Naive thymus-derived CD8-positive, alpha-beta T cell (primary cell): ENCODE data around the gene DLG5. TPM values are rescaled to one million over a fixed set of nuclear protein-coding genes. Genes with fewer than 3 reads are reported as not detected.
A peak's percentile ranks its signal among the peaks of the same experiment; 100 is the strongest.

ENCODE experiments used
- ATAC-seq, 2 donors: fragments of 150-1000 bp; cut with Tn5 transposase in 1 of 2; sonication (Bioruptor Pico), chemical (Tn5 transposase) in 1 of 2; 1 replicate in 1 of 2; 2 replicates in 1 of 2; pipeline ENCODE4 v1.10.0; 2021; ENCODE audit warnings: mild to moderate bottlenecking in 2 of 2, moderate library complexity in 2 of 2
- POLR2A ChIA-PET: fragments of 350-600 bp; sonication (Branson Sonifier 250); formaldehyde crosslinking; loops from one replicate; lab custom pipeline; 2021; ENCODE audit warnings: antibody characterized with exemption; lab: Charles Lee
- DNase-seq, 10 donors: peaks; one replicate each; pipeline versions ENCODE4 v3.0.0 to v3.0.0-alpha.2; 2020 to 2022
- H3K27ac Mint-ChIP-seq, 10 donors: one replicate each; pipeline ENCODE4 v1.8.0; 2020 to 2022; ENCODE audit warnings: mild to moderate bottlenecking in 10 of 10, mixed read lengths in 10 of 10, moderate library complexity in 4 of 10, inconsistent platforms in 1 of 10
- H3K27me3 Mint-ChIP-seq, 5 donors: one replicate each; pipeline ENCODE4 v1.8.0; 2021 to 2022; ENCODE audit warnings: mixed read lengths in 5 of 5
- H3K36me3 Mint-ChIP-seq, 3 donors: one replicate each; pipeline ENCODE4 v1.8.0; 2020 to 2022; ENCODE audit warnings: mixed read lengths in 3 of 3, mild to moderate bottlenecking in 2 of 3, inconsistent platforms in 1 of 3
- H3K4me1 Mint-ChIP-seq, 4 donors: one replicate each; pipeline ENCODE4 v1.8.0; 2021 to 2022; ENCODE audit warnings: mixed read lengths in 4 of 4
- H3K4me3 Mint-ChIP-seq, 10 donors: one replicate each; pipeline ENCODE4 v1.8.0; 2020 to 2022; ENCODE audit warnings: mild to moderate bottlenecking in 10 of 10, mixed read lengths in 10 of 10, moderate library complexity in 6 of 10, inconsistent platforms in 1 of 10
- H3K9me3 Mint-ChIP-seq, 9 donors: one replicate each; pipeline ENCODE4 v1.8.0; 2020 to 2022; ENCODE audit warnings: mixed read lengths in 9 of 9, mild to moderate bottlenecking in 3 of 9, inconsistent platforms in 1 of 9, moderate library complexity in 1 of 9
- polyA plus RNA-seq, 3 donors: library from polyadenylated mRNA; unstranded; fragments of 300-500 nt; fragmentation: Illumina TruSeq; gene quantifications; one replicate each; pipeline ENCODE4 v1.2.3, GENCODE V29; 2021
- total RNA-seq, 8 experiments: library from RNA in 2 of 8; stranded (reverse) in 2 of 8; gene quantifications; one replicate each; pipeline ENCODE4 v1.2.3 and lab custom pipeline; 2021 to 2026

DLG5 gene
- total and polyA plus RNA-seq, 5 experiments from 2014 or later: 0.04 to 0.55 (median 0.42) TPM; not detected in 1

- ATAC-seq: peak; percentile 58 to 73
- POLR2A ChIA-PET: no interaction called here
Measured at GRCh38 chr10:77865580-77866324, 60.8 kb downstream of the DLG5 start.

GRCh38 chr10:77864151-77864851 is 62.3 kb downstream of the DLG5 start:
- Mint-ChIP-seq H3K36me3 (no peaks in the 10 kb centered on the region), H3K4me3 (no peak overlapping the region), H3K27ac (peak overlapping the region in 2 of 10 donors; percentile 48 to 55), H3K9me3 (no peaks in the 10 kb centered on the region), H3K4me1 (peaks cover 6 to 19% (median 7%) of the 10 kb centered on the region in 4 donors), H3K27me3 (no peaks in the 10 kb centered on the region)
- POLR2A ChIA-PET: no interaction called here
- ATAC-seq: no peak
- no peak for DNase-seq

More at GRCh38 chr10:77865580-77866324, 60.8 kb downstream of the DLG5 start:
- Mint-ChIP-seq H3K4me3 (no peak overlapping the region), H3K27ac (peak overlapping the region in 2 of 10 donors; percentile 20 to 43), H3K27me3 (no peaks in the 10 kb centered on the region), H3K36me3 (no peaks in the 10 kb centered on the region), H3K9me3 (no peaks in the 10 kb centered on the region), H3K4me1 (peaks cover 6 to 19% (median 7%) of the 10 kb centered on the region in 4 donors)
- DNase-seq: peak in 1 of 10 donors; percentile 22

- peak overlapping the region in 1 of 10 donors; percentile 71 for H3K27ac Mint-ChIP-seq
- no peak for DNase-seq
- no peaks in the 10 kb centered on the region for H3K36me3 Mint-ChIP-seq
- no peak overlapping the region for H3K4me3 Mint-ChIP-seq
- POLR2A ChIA-PET: no interaction called here
- H3K4me1 Mint-ChIP-seq: peaks cover 6 to 19% (median 7%) of the 10 kb centered on the region in 4 donors
- ATAC-seq: no peak
- H3K9me3 Mint-ChIP-seq: no peaks in the 10 kb centered on the region
- no peaks in the 10 kb centered on the region for H3K27me3 Mint-ChIP-seq
Measured at GRCh38 chr10:77863446-77863845, 63.1 kb downstream of the DLG5 start.

GRCh38 chr10:77862595-77862994 is 64.0 kb downstream of the DLG5 start:
- H3K27me3 Mint-ChIP-seq: no peaks in the 10 kb centered on the region
- no peaks in the 10 kb centered on the region for H3K9me3 Mint-ChIP-seq
- peaks cover 6 to 19% (median 7%) of the 10 kb centered on the region in 4 donors for H3K4me1 Mint-ChIP-seq
- ATAC-seq (no peak), DNase-seq (no peak)
- POLR2A ChIA-PET: no interaction called here
- H3K36me3 Mint-ChIP-seq: no peaks in the 10 kb centered on the region
- no peak overlapping the region for H3K4me3 Mint-ChIP-seq
- H3K27ac Mint-ChIP-seq: peak overlapping the region in 1 of 10 donors; percentile 8

GRCh38 chr10:77861366-77861765 is 65.2 kb downstream of the DLG5 start:
- no peak overlapping the region for H3K4me3 Mint-ChIP-seq
- H3K27me3 Mint-ChIP-seq: no peaks in the 10 kb centered on the region
- H3K36me3 Mint-ChIP-seq: no peaks in the 10 kb centered on the region
- ATAC-seq (no peak), DNase-seq (no peak)
- POLR2A ChIA-PET: no interaction called here
- H3K4me1 Mint-ChIP-seq: peaks cover 6 to 12% (median 6%) of the 10 kb centered on the region in 4 donors
- H3K27ac Mint-ChIP-seq: no peak overlapping the region
- no peaks in the 10 kb centered on the region for H3K9me3 Mint-ChIP-seq

GRCh38 chr10:77859865-77860282 is 66.7 kb downstream of the DLG5 start:
- Mint-ChIP-seq H3K27me3 (no peaks in the 10 kb centered on the region), H3K36me3 (no peaks in the 10 kb centered on the region), H3K4me1 (peaks cover 0 to 5% (median 0%) of the 10 kb centered on the region in 4 donors), H3K4me3 (no peak overlapping the region), H3K27ac (no peak overlapping the region), H3K9me3 (no peaks in the 10 kb centered on the region)
- DNase-seq: no peak
- POLR2A ChIA-PET: no interaction called here
- no peak for ATAC-seq

- Mint-ChIP-seq H3K4me1 (peaks cover 0 to 2% (median 0%) of the 10 kb centered on the region in 4 donors), H3K9me3 (no peaks in the 10 kb centered on the region), H3K27ac (no peak overlapping the region), H3K36me3 (no peaks in the 10 kb centered on the region), H3K27me3 (no peaks in the 10 kb centered on the region), H3K4me3 (no peak overlapping the region)
- DNase-seq (no peak), ATAC-seq (no peak)
- POLR2A ChIA-PET: no interaction called here
Measured at GRCh38 chr10:77859200-77859864, 67.2 kb downstream of the DLG5 start.

- no peak overlapping the region for H3K27ac Mint-ChIP-seq
- no peak for ATAC-seq
Measured at GRCh38 chr10:77857272-77857671, 69.3 kb downstream of the DLG5 start.

GRCh38 chr10:77856566-77856965 is 70.0 kb downstream of the DLG5 start:
- Mint-ChIP-seq H3K4me3 (no peak overlapping the region), H3K27ac (no peak overlapping the region), H3K4me1 (no peaks in the 10 kb centered on the region), H3K36me3 (no peaks in the 10 kb centered on the region), H3K9me3 (no peaks in the 10 kb centered on the region), H3K27me3 (no peaks in the 10 kb centered on the region)
- ATAC-seq (no peak), DNase-seq (no peak)
- POLR2A ChIA-PET: no interaction called here

More at GRCh38 chr10:77857272-77857671, 69.3 kb downstream of the DLG5 start:
- no peaks in the 10 kb centered on the region for H3K9me3 Mint-ChIP-seq
- H3K4me3 Mint-ChIP-seq: no peak overlapping the region
- no peak for DNase-seq
- H3K4me1 Mint-ChIP-seq: no peaks in the 10 kb centered on the region
- H3K36me3 Mint-ChIP-seq: no peaks in the 10 kb centered on the region
- H3K27me3 Mint-ChIP-seq: no peaks in the 10 kb centered on the region
- POLR2A ChIA-PET: no interaction called here

- H3K9me3 Mint-ChIP-seq: no peaks in the 10 kb centered on the region
- no peaks in the 10 kb centered on the region for H3K27me3 Mint-ChIP-seq
Measured at GRCh38 chr10:77855404-77856155, 71.0 kb downstream of the DLG5 start.

GRCh38 chr10:77854115-77854514 is 72.4 kb downstream of the DLG5 start:
- H3K4me1 Mint-ChIP-seq: peaks cover 0 to 4% (median 0%) of the 10 kb centered on the region in 4 donors
- POLR2A ChIA-PET: no interaction called here
- DNase-seq (no peak), ATAC-seq (no peak)
- no peaks in the 10 kb centered on the region for H3K9me3 Mint-ChIP-seq
- no peak overlapping the region for H3K27ac Mint-ChIP-seq
- H3K36me3 Mint-ChIP-seq: no peaks in the 10 kb centered on the region
- H3K27me3 Mint-ChIP-seq: no peaks in the 10 kb centered on the region
- H3K4me3 Mint-ChIP-seq: no peak overlapping the region

More at GRCh38 chr10:77855404-77856155, 71.0 kb downstream of the DLG5 start:
- POLR2A ChIA-PET: no interaction called here
- Mint-ChIP-seq H3K36me3 (no peaks in the 10 kb centered on the region), H3K4me3 (no peak overlapping the region), H3K4me1 (no peaks in the 10 kb centered on the region), H3K27ac (no peak overlapping the region)
- no peak for DNase-seq
- no peak for ATAC-seq

- H3K36me3 Mint-ChIP-seq: no peaks in the 10 kb centered on the region
- no peaks in the 10 kb centered on the region for H3K9me3 Mint-ChIP-seq
- DNase-seq: no peak
- H3K27me3 Mint-ChIP-seq: no peaks in the 10 kb centered on the region
- no peak overlapping the region for H3K27ac Mint-ChIP-seq
- peaks cover 0 to 4% (median 0%) of the 10 kb centered on the region in 4 donors for H3K4me1 Mint-ChIP-seq
- ATAC-seq: no peak
- no peak overlapping the region for H3K4me3 Mint-ChIP-seq
- POLR2A ChIA-PET: no interaction called here
Measured at GRCh38 chr10:77853256-77853655, 73.3 kb downstream of the DLG5 start.
